ENCODE data around the gene MAZ.

- TF ChIP-seq ZFX (IDR thresholded peaks at IDR 0.05; ENCODE audit: borderline replicate concordance) (no peak), CTCF (IDR thresholded peaks at IDR 0.05) (no peak; the same call in 1 of the 2 replicates)
Observed at GRCh38 chr16:29805232-29806098, 864 bp upstream of the MAZ start.

All from 22Rv1 (cell line).